ENCODE data around the gene RAD51B.

RAD51B gene

GRCh38 chr14:68393259-68393658, 573.7 kb downstream of the RAD51B start:
- no peak for TF ChIP-seq CTCF (conservative IDR thresholded peaks at IDR 0.05; ENCODE audit: low read depth, low read length)
- DNase-seq (ENCODE audit: low read depth): no peak
- H3K4me3 ChIP-seq (ENCODE audit: low read length): no peak overlapping the region

GRCh38 chr14:68394118-68394763, 574.7 kb downstream of the RAD51B start:
- no peak overlapping the region for H3K4me3 ChIP-seq (ENCODE audit: low read length)
- no peak for TF ChIP-seq CTCF (conservative IDR thresholded peaks at IDR 0.05; ENCODE audit: low read depth, low read length)
- DNase-seq (ENCODE audit: low read depth): no peak

GRCh38 chr14:68394764-68395143, 575.2 kb downstream of the RAD51B start:
- no peak overlapping the region for H3K4me3 ChIP-seq (ENCODE audit: low read length)
- no peak for DNase-seq (ENCODE audit: low read depth)
- no peak for TF ChIP-seq CTCF (conservative IDR thresholded peaks at IDR 0.05; ENCODE audit: low read depth, low read length)

- no peak for TF ChIP-seq CTCF (conservative IDR thresholded peaks at IDR 0.05; ENCODE audit: low read depth, low read length)
- DNase-seq (ENCODE audit: low read depth): no peak
- no peak overlapping the region for H3K4me3 ChIP-seq (ENCODE audit: low read length)
Measured at GRCh38 chr14:68395604-68396003, 576.0 kb downstream of the RAD51B start.

- no peak overlapping the region for H3K4me3 ChIP-seq (ENCODE audit: low read length)
- DNase-seq (ENCODE audit: low read depth): no peak
- no peak for TF ChIP-seq CTCF (conservative IDR thresholded peaks at IDR 0.05; ENCODE audit: low read depth, low read length)
Measured at GRCh38 chr14:68396461-68396860, 576.9 kb downstream of the RAD51B start.

GRCh38 chr14:68397371-68397811, 577.8 kb downstream of the RAD51B start:
- no peak for DNase-seq (ENCODE audit: low read depth)
- H3K4me3 ChIP-seq (ENCODE audit: low read length): no peak overlapping the region

More at GRCh38 chr14:68397371-68397811, 577.8 kb downstream of the RAD51B start:
- TF ChIP-seq CTCF (conservative IDR thresholded peaks at IDR 0.05; ENCODE audit: low read depth, low read length): no peak
